Activated naive CD4-positive, alpha-beta T cell treated with anti-CD3 and anti-CD28 coated beads, Interleukin-2, amount 50 U/mL, for 16 hours (primary cell): ENCODE measurements around the gene NAP1L4.

ENCODE experiments used
- DNase-seq: peaks from one replicate; pipeline ENCODE4 v3.0.0-alpha.2; 2020

NAP1L4 gene

GRCh38 chr11:2934021-2934550 lies 58.0 kb downstream of the NAP1L4 start:
- no peak for DNase-seq

DNA sequence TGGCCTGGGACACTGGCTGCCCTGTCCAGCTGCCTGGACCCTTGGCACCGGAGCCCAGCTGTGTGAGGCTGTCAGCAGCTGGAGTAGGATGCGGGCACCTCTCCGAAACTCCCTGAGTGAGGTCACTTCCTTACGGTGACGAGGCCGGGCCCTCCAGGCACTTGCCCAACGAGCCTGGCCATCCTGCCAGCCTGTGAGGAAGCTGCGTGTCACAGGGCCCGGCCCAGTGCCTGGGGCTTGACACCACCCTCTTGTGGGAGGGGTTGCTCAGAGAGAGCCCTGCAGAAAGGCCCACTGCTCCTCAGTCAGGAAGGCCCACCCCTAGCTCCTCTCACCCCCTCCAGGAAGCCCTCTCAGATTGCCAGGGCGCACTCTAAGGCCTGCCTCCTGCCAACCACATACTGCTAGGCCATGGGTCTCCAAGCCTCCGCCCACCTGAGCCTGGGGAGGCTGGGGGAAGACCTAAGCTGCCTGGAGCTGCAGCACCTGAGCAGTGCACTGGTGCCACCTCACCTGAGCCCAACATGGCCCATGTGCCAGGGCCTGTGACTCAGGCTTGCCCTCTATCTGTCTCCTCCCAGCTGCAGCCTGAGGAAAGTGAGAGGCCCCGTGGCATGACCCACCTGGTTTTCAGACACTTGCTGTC lies 58.6 kb downstream of the NAP1L4 start:
- DNase-seq, result peak; percentile 7

- DNase-seq, result no peak
These were observed 59.3 kb downstream of the NAP1L4 start for GRCh38 chr11:2932850-2933251.

DNA sequence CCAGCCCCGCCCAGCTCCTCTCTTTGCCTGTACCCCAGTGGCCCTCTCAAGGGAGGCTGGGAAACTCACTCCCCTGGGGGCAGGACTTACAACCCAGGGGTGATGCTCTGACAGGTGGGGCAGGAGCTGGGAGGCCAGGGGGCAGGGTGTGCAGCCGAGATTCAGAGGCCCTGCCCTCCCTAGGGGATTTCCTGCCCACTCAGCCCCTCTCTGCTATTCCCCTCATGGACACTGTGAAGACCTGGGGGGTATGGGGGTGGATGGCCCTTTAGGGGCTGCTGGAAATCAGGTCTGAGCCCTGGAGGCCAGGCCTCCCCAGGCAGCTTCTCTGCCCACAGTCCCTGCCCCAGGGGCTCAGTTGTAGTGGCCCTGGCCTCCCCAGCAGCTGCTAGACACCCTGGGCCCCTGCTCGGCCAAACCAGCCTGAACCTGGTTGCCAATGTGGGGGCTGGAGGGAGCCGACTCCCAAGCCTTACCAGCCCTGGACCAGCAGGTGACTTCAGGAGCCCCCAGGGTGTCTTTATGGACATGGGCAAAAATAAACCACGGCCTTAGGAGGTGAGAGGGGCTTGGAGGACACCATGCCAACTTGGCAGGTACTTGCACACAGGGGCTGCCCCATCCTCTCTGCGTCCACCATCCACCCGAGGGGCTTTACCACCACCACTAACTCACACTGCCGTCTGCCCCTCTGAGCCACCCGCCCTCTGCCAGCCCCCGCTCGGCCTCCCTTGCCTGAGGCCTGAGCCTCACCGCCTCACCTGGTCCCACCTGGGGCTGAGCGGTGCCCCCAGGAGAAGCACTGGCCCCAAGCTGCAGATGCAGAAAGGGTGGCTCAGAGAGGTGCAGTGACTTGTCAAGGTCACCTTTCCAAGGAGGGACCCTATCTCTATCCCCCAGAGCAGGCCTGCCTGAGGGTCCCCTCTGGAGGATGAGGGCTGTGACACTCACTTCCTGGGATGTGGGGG lies 60.1 kb downstream of the NAP1L4 start:
- DNase-seq, result no peak

- no peak for DNase-seq
These were observed 60.7 kb downstream of the NAP1L4 start for GRCh38 chr11:2931420-2931746.

- no peak for DNase-seq
These were observed 61.3 kb downstream of the NAP1L4 start for GRCh38 chr11:2930704-2931419.

- DNase-seq, result no peak
These were observed 62.0 kb downstream of the NAP1L4 start for GRCh38 chr11:2929950-2930703.

- DNase-seq, result no peak
These were observed 62.6 kb downstream of the NAP1L4 start for GRCh38 chr11:2929531-2929949.

- DNase-seq, result peak; percentile 58
These were observed 63.3 kb downstream of the NAP1L4 start, which contains the start of gene PHLDA2 for GRCh38 chr11:2928605-2929530. TSS of gene PHLDA2 (minus strand) at chr11:2929420. CDS start at chr11:2929364, 56 bp downstream.

GRCh38 chr11:2927851-2928604 lies 64.1 kb downstream of the NAP1L4 start:
- DNase-seq, result no peak

- DNase-seq, result no peak
These were observed 64.9 kb downstream of the NAP1L4 start for GRCh38 chr11:2927121-2927800.

DNA sequence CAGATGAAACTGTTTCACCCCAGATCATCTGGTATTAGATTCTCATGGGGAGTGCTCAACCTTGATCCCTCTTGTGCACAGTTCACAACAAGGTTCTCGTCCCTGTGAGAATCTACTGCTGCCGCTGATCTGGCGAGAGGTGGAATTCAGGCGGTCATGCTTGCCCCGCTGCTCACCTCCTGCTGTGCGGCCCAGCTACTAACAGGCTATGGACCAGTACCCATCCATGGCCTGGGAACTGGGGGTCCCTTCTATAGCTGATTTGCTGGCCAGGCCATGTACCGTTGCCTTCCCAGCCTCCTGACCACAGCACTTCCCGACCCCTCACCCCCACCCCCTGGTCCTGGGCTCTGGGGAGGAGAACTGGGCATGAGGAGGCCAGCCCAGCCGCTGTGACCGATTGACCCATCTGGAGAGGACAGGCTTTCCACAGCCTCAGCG lies 65.5 kb downstream of the NAP1L4 start:
- DNase-seq, result no peak

GRCh38 chr11:2924821-2925675 lies 67.1 kb downstream of the NAP1L4 start:
- no peak for DNase-seq

DNA sequence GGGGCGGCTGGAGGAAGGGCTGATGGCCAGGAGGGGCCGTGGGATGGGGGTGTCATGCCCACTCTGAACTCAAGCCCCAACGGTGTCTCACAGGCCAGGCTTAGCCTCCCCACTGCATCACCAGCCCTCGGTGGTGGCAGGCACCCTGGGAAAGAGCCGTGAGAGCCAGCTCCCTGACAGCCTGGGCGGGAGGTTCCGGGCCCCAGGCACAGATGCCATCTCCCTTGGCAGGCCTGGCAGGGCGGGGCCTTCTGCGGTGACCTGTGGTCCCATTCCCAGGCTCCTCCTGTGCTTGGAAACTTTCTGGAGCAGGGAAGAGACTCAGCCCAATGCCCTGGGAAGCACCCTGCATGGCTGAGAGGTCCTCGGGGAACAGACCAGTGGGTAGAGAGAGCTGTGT lies 67.7 kb downstream of the NAP1L4 start:
- no peak for DNase-seq

DNA sequence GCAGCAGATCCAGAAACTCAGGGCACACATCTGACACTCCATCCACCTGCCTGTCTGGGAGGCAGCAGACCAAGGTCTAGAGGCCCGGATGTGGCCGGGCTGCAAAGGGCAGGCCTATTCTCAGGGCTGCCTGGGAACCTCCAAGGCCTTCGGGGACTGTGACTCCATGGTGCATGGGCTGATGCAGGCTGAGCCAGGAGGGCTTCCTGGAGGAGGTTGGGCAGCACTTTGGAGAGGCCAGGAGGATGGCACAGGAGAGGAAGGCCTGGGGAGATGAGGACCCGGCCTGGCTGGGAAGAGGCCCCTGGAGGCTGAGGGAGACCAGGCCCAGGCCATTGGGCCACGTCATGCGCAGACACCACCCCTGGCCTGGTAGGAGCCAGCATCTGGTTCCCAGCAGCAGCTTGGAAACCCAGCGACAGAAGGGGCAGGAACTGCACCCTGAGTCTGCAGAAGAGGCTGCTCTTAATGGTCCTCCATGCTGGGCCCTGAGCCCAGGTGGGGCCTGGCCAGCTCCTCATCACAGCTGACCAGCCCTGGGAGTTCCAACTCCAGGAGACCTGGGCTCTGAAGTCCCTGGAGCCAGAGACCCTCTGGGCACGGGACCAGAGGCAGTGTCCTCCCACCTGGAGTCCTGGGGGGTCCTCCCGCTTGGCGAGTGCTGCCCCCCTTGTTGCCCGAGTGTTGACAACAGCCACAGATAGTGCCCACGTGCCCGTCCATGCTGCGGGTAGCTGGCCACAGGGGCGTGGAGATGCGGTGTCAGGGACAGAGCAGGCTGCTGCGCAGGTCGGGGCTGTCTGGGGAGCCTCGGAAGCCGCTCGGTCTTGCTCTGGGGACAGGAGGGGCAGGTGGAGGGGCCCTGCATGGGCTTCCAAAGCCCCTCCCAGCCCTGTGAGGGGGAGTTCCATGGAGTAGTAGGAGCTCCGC lies 68.4 kb downstream of the NAP1L4 start:
- no peak for DNase-seq

GRCh38 chr11:2922655-2923054 lies 69.5 kb downstream of the NAP1L4 start:
- DNase-seq, result no peak

DNA sequence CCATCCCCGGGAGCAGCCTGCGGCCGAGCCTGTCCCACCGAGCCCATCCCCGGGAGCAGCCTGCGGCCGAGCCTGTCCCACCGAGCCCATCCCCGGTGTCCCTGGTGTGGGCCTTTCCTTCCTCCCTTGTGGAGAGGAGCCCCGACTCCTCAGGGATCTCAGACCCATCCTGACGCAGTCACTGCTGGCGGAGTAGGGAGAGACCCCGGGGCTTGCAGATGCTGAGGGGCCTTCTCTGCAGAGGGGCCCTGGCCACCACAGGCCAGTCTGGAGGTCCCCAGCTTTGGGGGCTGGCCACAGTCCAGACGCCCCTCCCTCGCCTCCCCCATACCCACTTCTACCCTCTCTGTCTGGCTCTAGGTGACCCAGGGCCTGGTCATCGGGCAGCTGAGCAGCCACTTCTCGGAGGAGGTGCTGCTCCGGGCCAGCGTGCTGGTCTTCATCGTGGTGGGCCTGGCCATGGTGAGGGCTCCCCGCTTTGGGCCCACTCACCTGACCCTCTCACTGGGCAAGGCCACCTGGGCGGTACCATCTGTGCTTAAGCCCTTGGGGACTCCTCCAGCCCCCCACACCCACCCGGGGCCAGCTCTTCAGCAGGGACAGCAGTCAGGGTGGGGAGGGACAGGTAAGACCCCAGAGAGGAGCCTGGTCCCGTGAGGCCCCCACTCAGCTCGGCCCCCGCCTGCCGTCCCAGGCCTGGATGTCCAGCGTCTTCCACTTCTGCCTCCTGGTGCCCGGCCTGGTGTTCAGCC lies 70.2 kb downstream of the NAP1L4 start:
- no peak for DNase-seq
